Stimulated activated CD4-positive, alpha-beta T cell treated with anti-CD3 and anti-CD28 coated beads, Interleukin-4, amount 100 ng/mL, for 24 hours (primary cell): ENCODE measurements around the gene PBXIP1.

Source experiments
- DNase-seq: peaks from one replicate; pipeline ENCODE4 v3.0.0-alpha.2; 2020

PBXIP1 gene

GRCh38 chr1:154954541-154954940 lies 1.4 kb downstream of the PBXIP1 start:
- no peak for DNase-seq

- DNase-seq, result no peak
Measured at GRCh38 chr1:154953611-154954038, 2.3 kb downstream of the PBXIP1 start.

GRCh38 chr1:154952664-154953063 lies 3.2 kb downstream of the PBXIP1 start:
- DNase-seq, result no peak

- DNase-seq, result peak; percentile 69
Measured at GRCh38 chr1:154951901-154952657, 3.8 kb downstream of the PBXIP1 start.

GRCh38 chr1:154948079-154948478 lies 7.8 kb downstream of the PBXIP1 start:
- DNase-seq, result no peak

GRCh38 chr1:154945962-154946850 lies 9.7 kb downstream of the PBXIP1 start:
- no peak for DNase-seq

GRCh38 chr1:154945160-154945961 lies 10.5 kb downstream of the PBXIP1 start:
- DNase-seq, result no peak

GRCh38 chr1:154944401-154945159 lies 11.3 kb downstream of the PBXIP1 start:
- no peak for DNase-seq

GRCh38 chr1:154943649-154944400 lies 12.1 kb downstream of the PBXIP1 start:
- DNase-seq, result peak; percentile 50

GRCh38 chr1:154941333-154942013 lies 14.4 kb downstream of the PBXIP1 start:
- DNase-seq, result peak; percentile 3

GRCh38 chr1:154940651-154941194 lies 15.2 kb downstream of the PBXIP1 start:
- DNase-seq, result peak; percentile 27

GRCh38 chr1:154940213-154940560 lies 15.7 kb downstream of the PBXIP1 start:
- DNase-seq, result peak; percentile 3

- peak; percentile 2 for DNase-seq
Measured at GRCh38 chr1:154938604-154939399, 17.1 kb downstream of the PBXIP1 start.

- peak; percentile 7 for DNase-seq
Measured at GRCh38 chr1:154937988-154938386, 17.9 kb downstream of the PBXIP1 start.

GRCh38 chr1:154937085-154937987 lies 18.6 kb downstream of the PBXIP1 start:
- DNase-seq, result peak; percentile 91

- peak; percentile 97 for DNase-seq
Measured at GRCh38 chr1:154936555-154937084, 19.3 kb downstream of the PBXIP1 start, which contains the start of gene PMVK. Gene PMVK, minus strand, starts transcription at chr1:154936719. Its CDS starts 34 bp downstream, at chr1:154936685.

GRCh38 chr1:154935749-154936554 lies 19.9 kb downstream of the PBXIP1 start:
- DNase-seq, result no peak
